ENCODE measurements around the gene PDAP1. TPM values are rescaled to one million over a fixed set of nuclear protein-coding genes. Genes with fewer than 3 reads are reported as not detected.
A peak's percentile ranks its signal among the peaks of the same experiment; 100 is the strongest.
"Not testable (repeated sequence)": the region's sequence is repeated elsewhere in the genome, so short reads cannot be mapped to it uniquely, and the experiment has no call there.

Gene PDAP1
- total RNA-seq (2014; rRNA removed; shearing (Covaris generic)): 81.3 and 105 TPM in 2 replicates
- polyA plus RNA-seq (2015; cell fraction: cytosol; rRNA removed): 131 and 144 TPM in 2 replicates
- 30.9 and 31.8 TPM in 2 replicates for polyA plus RNA-seq (2015; cell fraction: nucleus; rRNA removed)

GRCh38 chr7:99408379-99409191 lies at the start of gene PDAP1, which contains the start of gene BUD31:
Gene PDAP1, minus strand, starts transcription at chr7:99408597. Its CDS starts 49 bp downstream, at chr7:99408548.
Gene BUD31, plus strand, starts transcription at chr7:99408969. Its CDS starts 2,124 bp downstream, at chr7:99411093.
- peak; percentile 94 for DNase-seq (ENCODE audit: low read depth)

GRCh38 chr7:99457650-99458493 lies 49.5 kb upstream of the PDAP1 start:
- no peak for DNase-seq (ENCODE audit: low read depth)

GRCh38 chr7:99457050-99457649 lies 48.8 kb upstream of the PDAP1 start:
- no peak for DNase-seq (ENCODE audit: low read depth)

GRCh38 chr7:99456288-99456687 lies 47.9 kb upstream of the PDAP1 start:
- DNase-seq (ENCODE audit: low read depth): no peak

- no peak for DNase-seq (ENCODE audit: low read depth)
Measured at GRCh38 chr7:99455874-99456273, 47.5 kb upstream of the PDAP1 start.

GRCh38 chr7:99453105-99453504 lies 44.7 kb upstream of the PDAP1 start:
- no peak for DNase-seq (ENCODE audit: low read depth)

- DNase-seq (ENCODE audit: low read depth): no peak
Measured at GRCh38 chr7:99452541-99452940, 44.1 kb upstream of the PDAP1 start.

GRCh38 chr7:99451936-99452335 lies 43.5 kb upstream of the PDAP1 start:
- no peak for DNase-seq (ENCODE audit: low read depth)

GRCh38 chr7:99449326-99449725 lies 40.9 kb upstream of the PDAP1 start:
- DNase-seq (ENCODE audit: low read depth): no peak

GRCh38 chr7:99448855-99449254 lies 40.5 kb upstream of the PDAP1 start:
- DNase-seq (ENCODE audit: low read depth): no peak

- DNase-seq (ENCODE audit: low read depth): no peak
Measured at GRCh38 chr7:99447943-99448342, 39.5 kb upstream of the PDAP1 start.

- no peak for DNase-seq (ENCODE audit: low read depth)
Measured at GRCh38 chr7:99446096-99446495, 37.7 kb upstream of the PDAP1 start.

- no peak for DNase-seq (ENCODE audit: low read depth)
Measured at GRCh38 chr7:99440195-99440594, 31.8 kb upstream of the PDAP1 start.

GRCh38 chr7:99438573-99439480 lies 30.4 kb upstream of the PDAP1 start, which contains the start of the genes CPSF4 and PTCD1:
Gene CPSF4, plus strand, starts transcription at chr7:99438943. Its CDS starts 140 bp downstream, at chr7:99439083.
Gene PTCD1, minus strand, starts transcription at chr7:99438798. Its CDS starts 3,556 bp downstream, at chr7:99435242.
- DNase-seq (ENCODE audit: low read depth): peak; percentile 93

- DNase-seq (ENCODE audit: low read depth): no peak
Measured at GRCh38 chr7:99437946-99438572, 29.7 kb upstream of the PDAP1 start.

GRCh38 chr7:99433158-99433557 lies 24.8 kb upstream of the PDAP1 start:
- DNase-seq (ENCODE audit: low read depth): no peak

- not testable (repeated sequence) for DNase-seq (ENCODE audit: low read depth)
Measured at GRCh38 chr7:99431756-99432540, 23.6 kb upstream of the PDAP1 start.

- DNase-seq (ENCODE audit: low read depth): no peak
Measured at GRCh38 chr7:99429756-99430155, 21.4 kb upstream of the PDAP1 start.

GRCh38 chr7:99428972-99429566 lies 20.7 kb upstream of the PDAP1 start:
- DNase-seq (ENCODE audit: low read depth): no peak

All from HT1080 (cell line).